GM19372 (cell line): ENCODE measurements around the gene GABRG1.

ENCODE experiments used
- ATAC-seq: cut with Tn5 transposase; IDR thresholded peaks from one replicate; pipeline ENCODE4 v1.9.1; 2021; ENCODE audit warnings: mild to moderate bottlenecking, low read depth, moderate library complexity; ENCODE audit not compliant: unreplicated experiment

Gene GABRG1

DNA sequence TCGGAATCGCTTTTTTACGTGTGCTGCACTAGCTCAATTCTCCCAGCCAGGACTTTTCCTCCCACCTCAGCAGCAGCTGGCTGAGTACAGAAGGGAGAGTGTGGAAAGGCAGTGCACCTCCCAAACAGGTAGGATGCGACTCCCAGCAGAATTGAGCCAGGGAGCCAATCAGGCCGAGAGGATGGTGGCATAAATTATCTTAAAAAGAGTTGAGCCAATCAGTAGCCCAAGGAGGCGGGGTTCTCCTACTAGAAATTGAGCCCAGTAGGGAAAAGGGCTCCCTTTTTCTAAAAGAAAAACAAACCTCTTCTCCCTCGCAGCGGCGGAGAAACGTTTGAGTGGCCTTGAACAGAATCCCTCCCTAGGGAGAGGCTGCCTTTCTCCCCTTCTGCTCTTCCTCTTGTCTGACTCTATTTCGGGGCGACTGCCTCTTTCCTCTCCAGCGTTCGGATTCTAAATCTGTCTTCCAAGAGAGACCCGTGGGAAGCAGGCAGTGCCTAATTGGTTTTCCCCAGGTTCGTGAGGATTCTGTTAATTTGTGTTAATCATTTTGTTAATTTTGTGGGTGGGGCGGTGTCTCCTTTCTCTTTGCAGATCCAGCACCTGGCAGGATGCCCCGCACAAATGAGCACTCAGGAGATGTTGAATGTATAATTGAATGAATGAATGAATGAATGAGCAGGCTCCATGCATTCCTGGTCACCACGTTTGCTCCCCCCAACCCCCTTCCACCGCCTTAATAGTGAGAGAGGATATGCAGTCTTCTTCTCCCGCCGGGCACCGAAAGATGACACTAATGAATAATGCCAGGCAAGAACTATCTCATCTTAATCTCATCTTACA, at the start of gene GABRG1:
Gene GABRG1, minus strand, starts transcription at position 142 of the 843 bp plus-strand sequence. Its CDS starts 141 bp downstream, at position 1.
- ATAC-seq: no peak

- ATAC-seq: no peak
These were observed 23.1 kb upstream of the GABRG1 start for GRCh38 chr4:46146993-46147392.

- ATAC-seq: no peak
These were observed 7.7 kb upstream of the GABRG1 start for GRCh38 chr4:46131498-46132057.

DNA sequence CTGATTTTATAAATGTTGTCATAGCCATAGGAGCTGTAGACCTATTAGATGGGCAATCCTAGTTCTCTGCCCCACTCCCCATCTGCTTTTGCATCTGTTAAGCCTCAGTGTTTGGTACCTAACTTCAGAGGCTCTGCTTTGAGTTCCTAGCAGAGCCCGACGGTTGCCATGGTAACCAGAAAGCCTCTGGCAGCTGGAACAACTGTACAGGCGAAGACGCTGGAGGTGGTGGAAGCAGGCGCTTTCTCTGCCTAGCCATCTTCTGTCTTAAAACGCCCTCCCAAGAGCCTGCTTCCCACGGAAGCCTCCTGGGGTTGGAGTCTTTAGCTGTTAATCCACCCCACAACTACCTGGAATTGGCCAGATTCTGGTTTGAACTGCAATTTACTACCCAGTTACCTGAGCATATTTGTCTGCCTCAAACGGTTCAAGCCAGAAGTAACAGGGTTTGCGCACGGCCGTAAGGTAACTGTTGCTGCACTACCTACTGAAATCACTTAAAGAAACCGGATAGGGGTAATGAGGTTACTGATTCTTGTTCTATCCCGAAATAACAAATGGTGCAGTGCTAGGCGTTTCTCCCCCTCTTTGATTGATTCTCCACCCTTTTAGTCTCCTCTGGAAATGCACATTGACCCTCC, 1.0 kb upstream of the GABRG1 start:
- ATAC-seq: no peak

DNA sequence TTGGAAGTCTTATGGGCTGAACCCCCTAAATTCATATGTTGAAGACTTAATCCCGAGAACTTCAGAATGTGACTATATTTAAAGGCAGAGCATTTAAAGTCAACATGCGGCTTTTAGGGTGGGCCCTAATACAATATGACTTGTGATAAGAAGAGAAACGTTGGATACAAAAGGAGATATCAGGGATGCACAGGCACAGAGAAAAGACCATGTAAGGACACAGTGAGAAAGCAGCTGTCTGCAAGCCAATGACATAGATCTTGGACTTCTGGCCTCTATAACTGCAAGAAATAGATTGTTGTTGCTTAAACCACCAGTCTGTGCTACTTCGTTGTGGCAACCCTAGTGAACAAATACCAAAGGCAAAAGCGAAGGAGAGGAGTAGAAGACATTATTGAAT, 42.2 kb downstream of the GABRG1 start:
- no peak for ATAC-seq

GRCh38 chr4:46081248-46081647, 42.6 kb downstream of the GABRG1 start:
- no peak for ATAC-seq

DNA sequence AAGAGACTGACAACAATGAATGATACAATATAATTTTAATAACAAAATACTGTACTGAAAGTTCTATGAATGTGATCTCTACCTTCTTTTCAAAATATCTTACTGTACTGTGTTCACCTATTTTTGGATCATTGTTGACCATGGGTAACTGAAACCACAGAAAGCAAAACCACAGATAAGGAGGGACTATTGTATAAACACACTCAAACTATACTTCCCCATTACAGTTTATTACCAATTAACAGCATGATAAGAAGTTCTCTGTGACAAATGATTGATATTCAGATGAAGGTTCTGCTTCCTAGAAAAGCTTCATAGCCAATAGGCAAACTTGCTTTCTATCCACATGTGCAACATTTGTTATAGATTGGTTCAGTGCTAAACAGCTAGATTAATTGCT, 50.1 kb downstream of the GABRG1 start:
- ATAC-seq: no peak

- ATAC-seq: no peak
These were observed 72.5 kb downstream of the GABRG1 start for GRCh38 chr4:46051392-46051791.

- no peak for ATAC-seq
These were observed 91.8 kb downstream of the GABRG1 start for GRCh38 chr4:46032056-46032455.

DNA sequence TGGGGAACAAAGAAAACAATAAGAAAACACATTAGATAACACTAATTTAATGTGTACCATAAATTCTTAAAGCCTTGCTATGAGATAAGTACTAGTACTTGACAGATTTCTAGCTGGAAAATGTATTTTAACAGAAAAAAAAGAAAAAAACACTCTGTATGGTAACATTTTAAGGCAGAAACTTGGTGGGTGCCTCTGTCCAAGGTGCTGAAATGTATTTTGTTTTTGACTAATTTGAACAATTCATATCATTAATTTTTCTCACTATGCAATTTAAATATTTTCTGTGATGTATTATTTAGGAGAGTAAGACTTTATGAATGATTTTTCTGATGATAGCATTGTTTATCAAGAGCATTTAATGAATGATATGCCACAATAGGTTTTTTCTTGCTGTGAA, 107.5 kb downstream of the GABRG1 start:
- ATAC-seq: no peak

GRCh38 chr4:45992728-45993127, 131.1 kb downstream of the GABRG1 start:
- ATAC-seq: no peak

DNA sequence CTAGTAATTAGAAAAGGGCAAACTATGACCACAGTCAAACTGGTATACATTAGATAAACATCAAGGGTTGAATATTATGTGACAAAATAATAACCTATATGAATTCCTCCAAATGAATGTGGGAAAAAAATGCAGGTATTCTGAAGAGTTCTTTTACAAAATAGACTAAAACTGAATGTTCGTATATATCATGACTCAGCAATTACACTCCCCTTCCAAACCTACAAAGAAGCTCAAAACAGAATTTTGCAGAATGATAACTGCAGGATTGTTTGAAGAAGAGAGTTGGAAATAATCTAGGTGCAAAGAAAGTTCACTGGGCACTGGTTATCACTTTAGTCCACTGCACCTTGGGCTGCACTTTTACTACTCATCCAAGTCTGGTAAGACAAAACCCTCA, 134.1 kb downstream of the GABRG1 start:
- no peak for ATAC-seq

- no peak for ATAC-seq
These were observed 136.0 kb downstream of the GABRG1 start for GRCh38 chr4:45987858-45988257.
